ENCODE measurements around the gene GCAT. TPM values are rescaled to one million over a fixed set of nuclear protein-coding genes. Genes with fewer than 3 reads are reported as not detected.

GCAT gene
- total and polyA plus RNA-seq, 2 of the 13 experiments (the other 11 are each of a cell fraction or from before 2014, with no cell fraction given), result 28.0 to 50.3 TPM

- TF ChIP-seq PATZ1 (CRISPR knock-in tag; IDR thresholded peaks at IDR 0.05) (peak; percentile 98), ZFP36L1 (CRISPR knock-in tag; IDR thresholded peaks at IDR 0.05) (0 out of 2 replicates have a peak, but pooled peaks have one; percentile 60), CERS6 (CRISPR knock-in tag; IDR thresholded peaks at IDR 0.05) (no peak), KDM5A (IDR thresholded peaks at IDR 0.05; ENCODE audit: borderline replicate concordance, low read length) (peak; percentile 41; the same call in 1 of the 2 replicates), RBM22 (optimal IDR thresholded peaks at IDR 0.05; ENCODE audit: low read length) (no peak), KLF6 (CRISPR knock-in tag; IDR thresholded peaks at IDR 0.05) (peak; percentile 52; the same call in 1 of the 2 replicates), RAD21 (CRISPR knock-in tag; IDR thresholded peaks at IDR 0.05) (peak; percentile 98), RFX5 (IDR thresholded peaks at IDR 0.05; ENCODE audit: low read depth, low read length) (peak; percentile 27; the same call in 1 of the 2 replicates), ZBTB46 (CRISPR knock-in tag; IDR thresholded peaks at IDR 0.05; ENCODE audit: borderline replicate concordance) (no peak), ZNF589 (CRISPR knock-in tag; conservative IDR thresholded peaks at IDR 0.05) (no peak), MAZ (IDR thresholded peaks at IDR 0.05; ENCODE audit: borderline replicate concordance, low read depth, low read length) (peak; percentile 93), MAZ (CRISPR knock-in tag; IDR thresholded peaks at IDR 0.05; ENCODE audit: low read depth) (peak; percentile 96), ZNF629 (CRISPR knock-in tag; conservative IDR thresholded peaks at IDR 0.05) (0 out of 2 replicates have a peak, but pooled peaks have one; percentile 48), RFXANK (CRISPR knock-in tag; IDR thresholded peaks at IDR 0.05) (peak; percentile 75; the same call in 1 of the 2 replicates), NCOA5 (CRISPR knock-in tag; IDR thresholded peaks at IDR 0.05) (no peak), SIX4 (CRISPR knock-in tag; IDR thresholded peaks at IDR 0.05) (peak; percentile 84), AFF4 (CRISPR knock-in tag; IDR thresholded peaks at IDR 0.05) (0 out of 2 replicates have a peak, but pooled peaks have one; percentile 70), TEAD2 (CRISPR knock-in tag; IDR thresholded peaks at IDR 0.05) (no peak)
Observed at GRCh38 chr22:37817705-37818408, 10.1 kb downstream of the GCAT start (continued).
